ENCODE results near the gene TMEM213.

TMEM213 gene

GRCh38 chr7:138875794-138876193 is 78.0 kb downstream of the TMEM213 start:
- DNase-seq (ENCODE audit: low read depth): peak; percentile 13

GRCh38 chr7:138876326-138876725 is 78.5 kb downstream of the TMEM213 start:
- no peak for DNase-seq (ENCODE audit: low read depth)

GRCh38 chr7:138878051-138878450 is 80.3 kb downstream of the TMEM213 start:
- DNase-seq (ENCODE audit: low read depth): no peak

GRCh38 chr7:138878856-138879255 is 81.1 kb downstream of the TMEM213 start:
- DNase-seq (ENCODE audit: low read depth): no peak

- no peak for DNase-seq (ENCODE audit: low read depth)
Observed at GRCh38 chr7:138879356-138879755, 81.6 kb downstream of the TMEM213 start.

GRCh38 chr7:138880881-138881578 is 83.2 kb downstream of the TMEM213 start:
- DNase-seq (ENCODE audit: low read depth): no peak

- no peak for DNase-seq (ENCODE audit: low read depth)
Observed at GRCh38 chr7:138881579-138882188, 83.9 kb downstream of the TMEM213 start.

- no peak for DNase-seq (ENCODE audit: low read depth)
Observed at GRCh38 chr7:138882249-138882648, 84.5 kb downstream of the TMEM213 start.

- DNase-seq (ENCODE audit: low read depth): no peak
Observed at GRCh38 chr7:138885383-138886147, 87.8 kb downstream of the TMEM213 start.

- DNase-seq (ENCODE audit: low read depth): no peak
Observed at GRCh38 chr7:138886501-138886917, 88.7 kb downstream of the TMEM213 start.

- no peak for DNase-seq (ENCODE audit: low read depth)
Observed at GRCh38 chr7:138887085-138887710, 89.4 kb downstream of the TMEM213 start.
